Mucosa of gallbladder (tissue), 1 donor: ENCODE results near the gene SIAE. TPM values are rescaled to one million over a fixed set of nuclear protein-coding genes. Genes with fewer than 3 reads are reported as not detected.
A peak's percentile ranks its signal among the peaks of the same experiment; 100 is the strongest.

Source experiments
- DNase-seq: peaks from one replicate; pipeline ENCODE4 v3.0.0-alpha.2; 2020; ENCODE audit warnings: low spot score
- total RNA-seq: library from RNA; stranded (reverse); gene quantifications from one replicate; pipeline ENCODE4 v1.2.1, GENCODE V29; 2021
- donor health status: DM: no; HTN: no; CAD: no.

SIAE gene, protein sequence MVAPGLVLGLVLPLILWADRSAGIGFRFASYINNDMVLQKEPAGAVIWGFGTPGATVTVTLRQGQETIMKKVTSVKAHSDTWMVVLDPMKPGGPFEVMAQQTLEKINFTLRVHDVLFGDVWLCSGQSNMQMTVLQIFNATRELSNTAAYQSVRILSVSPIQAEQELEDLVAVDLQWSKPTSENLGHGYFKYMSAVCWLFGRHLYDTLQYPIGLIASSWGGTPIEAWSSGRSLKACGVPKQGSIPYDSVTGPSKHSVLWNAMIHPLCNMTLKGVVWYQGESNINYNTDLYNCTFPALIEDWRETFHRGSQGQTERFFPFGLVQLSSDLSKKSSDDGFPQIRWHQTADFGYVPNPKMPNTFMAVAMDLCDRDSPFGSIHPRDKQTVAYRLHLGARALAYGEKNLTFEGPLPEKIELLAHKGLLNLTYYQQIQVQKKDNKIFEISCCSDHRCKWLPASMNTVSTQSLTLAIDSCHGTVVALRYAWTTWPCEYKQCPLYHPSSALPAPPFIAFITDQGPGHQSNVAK
- total RNA-seq: 33.1 TPM

DNA sequence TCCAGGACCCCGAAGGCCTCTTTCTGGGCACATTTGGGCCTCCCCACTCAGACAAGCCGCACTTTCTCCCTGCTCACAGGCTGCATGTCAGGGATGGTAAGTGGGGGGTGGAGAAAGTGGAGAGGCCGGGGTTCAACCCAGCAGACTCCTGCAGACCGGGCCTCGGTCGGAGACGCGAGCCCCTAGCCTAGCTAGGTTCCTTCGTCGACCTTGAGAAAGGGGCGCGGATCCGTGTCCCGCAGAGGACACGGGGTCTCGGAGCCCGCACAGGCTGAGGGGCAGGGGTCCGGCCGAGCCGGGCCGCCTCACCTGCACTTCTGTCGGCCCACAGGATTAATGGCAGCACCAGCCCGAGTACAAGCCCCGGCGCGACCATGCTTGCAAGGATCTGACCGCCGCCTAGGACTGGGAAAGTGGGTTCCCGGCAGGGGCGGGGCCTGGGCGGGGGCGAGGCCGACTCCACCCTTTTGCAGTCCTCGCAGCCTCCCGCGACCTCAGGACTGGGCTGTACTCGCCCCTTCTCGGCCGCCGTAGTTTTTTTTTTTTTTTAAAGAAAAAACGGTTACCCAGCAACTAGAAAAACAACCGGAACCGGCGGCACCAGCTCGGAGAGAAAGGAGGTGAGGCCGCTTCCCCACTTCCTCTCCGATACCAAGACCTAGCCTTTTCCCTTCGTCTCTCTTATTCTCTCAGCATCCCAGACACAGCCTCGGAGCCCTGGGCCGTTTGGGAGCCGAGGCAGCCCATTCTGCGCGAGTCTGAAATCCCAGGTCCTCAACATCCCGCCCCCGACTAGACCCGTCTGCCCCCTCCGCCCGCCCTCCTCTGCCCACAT, at the start of gene SIAE, which contains the start of gene SPA17:
Gene SIAE, minus strand, starts transcription at position 407 of the 835 bp plus-strand sequence. Its CDS starts 31 bp downstream, at position 376.
Gene SPA17, plus strand, starts transcription at position 572 of the 835 bp plus-strand sequence. CDS start 1,361 bp downstream, outside the sequence.
- peak; percentile 90 for DNase-seq

DNA sequence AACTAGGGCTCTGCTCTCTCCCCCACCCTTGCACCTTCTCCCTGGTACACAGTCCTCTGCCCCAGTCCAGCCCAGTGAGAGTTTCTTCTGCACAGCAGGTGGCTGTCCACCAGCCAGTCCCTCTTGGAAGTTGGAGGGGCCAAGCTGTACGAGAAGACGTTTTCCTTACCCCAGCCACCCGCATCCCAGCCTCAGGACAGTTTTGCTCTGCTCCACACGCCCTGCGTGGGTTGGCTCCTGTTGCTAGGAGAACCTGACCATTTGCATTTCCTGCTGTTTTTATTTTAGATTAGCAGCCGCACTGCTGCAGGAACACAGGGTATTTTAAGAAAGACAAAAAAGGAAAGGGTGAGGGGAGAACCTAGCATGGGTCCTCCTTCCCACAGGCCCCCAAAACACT, 48.6 kb upstream of the SIAE start:
- DNase-seq: no peak

DNA sequence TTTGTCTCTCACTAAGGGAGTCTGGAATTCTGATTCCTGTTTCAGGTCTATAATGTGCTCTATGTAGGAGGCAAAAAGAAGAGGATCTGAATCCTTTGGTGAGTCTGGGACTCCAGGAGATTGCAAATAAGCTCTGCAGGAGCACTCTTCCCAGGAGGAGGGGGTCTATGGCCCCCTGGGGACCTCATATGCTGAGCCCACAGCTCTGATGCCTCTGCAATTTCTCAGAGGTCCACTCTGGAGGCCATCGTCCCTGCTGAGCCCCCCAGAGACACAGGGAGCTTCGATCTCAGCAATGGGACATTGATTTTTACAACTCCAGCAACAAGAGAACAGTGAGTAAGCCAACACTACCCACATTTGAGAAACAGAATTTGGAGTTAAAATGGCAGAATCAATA, 46.0 kb upstream of the SIAE start:
- DNase-seq: no peak

DNA sequence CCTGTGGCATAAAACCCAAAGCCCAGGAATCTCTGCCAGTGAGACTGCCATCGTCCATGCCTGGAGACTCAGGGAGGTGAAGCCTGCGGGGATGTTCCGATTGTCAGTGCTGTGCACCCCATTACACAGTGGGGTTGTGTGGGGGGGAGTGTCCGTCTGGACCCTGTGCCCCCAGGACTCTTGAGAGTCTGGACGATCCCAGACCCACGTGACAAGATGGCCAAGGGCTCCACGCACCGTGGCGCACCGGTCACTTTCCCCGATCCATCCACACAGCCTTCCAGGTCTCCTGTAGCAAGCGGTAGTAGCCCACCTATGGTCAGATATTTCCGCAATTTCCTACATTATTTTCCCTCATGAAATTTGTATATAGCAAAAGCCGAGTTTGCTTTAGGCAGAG, 45.3 kb upstream of the SIAE start:
- no peak for DNase-seq

DNA sequence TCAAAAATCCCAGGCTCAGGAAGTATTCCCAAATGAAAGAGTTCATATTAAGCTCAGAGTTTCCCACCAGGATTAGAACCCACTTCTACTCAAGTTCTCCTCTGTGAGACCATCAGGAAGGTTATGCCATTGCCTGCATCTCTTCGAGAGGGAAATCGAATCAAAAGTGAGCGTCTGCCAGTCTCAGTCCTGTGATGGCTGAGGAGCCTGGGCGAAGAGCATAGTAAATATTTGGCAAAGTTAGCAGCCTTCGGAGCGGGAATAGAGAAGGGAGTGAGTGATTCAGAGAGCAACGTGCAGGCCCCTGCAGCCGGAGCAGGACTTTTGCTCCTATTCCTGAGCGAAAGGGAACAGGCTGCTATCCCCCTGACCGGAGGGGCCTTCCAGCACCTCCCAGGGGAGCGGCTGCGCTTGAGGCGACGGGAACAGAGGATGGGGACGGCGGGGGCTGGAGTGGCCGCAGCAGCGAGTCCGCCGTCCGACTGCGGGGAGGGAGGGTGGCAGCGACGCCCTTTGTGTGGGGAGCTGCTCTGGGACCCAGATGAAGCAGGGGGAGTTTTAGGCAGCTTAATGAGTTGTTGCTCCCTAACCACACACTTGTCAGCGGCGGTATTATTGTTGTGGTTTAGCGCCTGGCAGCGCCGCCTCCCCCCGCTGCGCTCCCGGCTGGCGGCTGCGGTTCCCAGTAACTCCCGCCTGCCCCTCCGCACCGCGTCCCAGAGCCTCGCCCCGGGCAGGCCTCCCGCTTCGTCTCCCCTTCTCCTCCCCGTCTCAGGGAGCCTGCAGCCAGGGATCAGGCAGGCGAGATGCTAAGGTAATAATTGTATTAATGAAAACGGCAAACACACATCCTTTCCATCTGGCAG, 44.5 kb upstream of the SIAE start:
- no peak for DNase-seq

DNA sequence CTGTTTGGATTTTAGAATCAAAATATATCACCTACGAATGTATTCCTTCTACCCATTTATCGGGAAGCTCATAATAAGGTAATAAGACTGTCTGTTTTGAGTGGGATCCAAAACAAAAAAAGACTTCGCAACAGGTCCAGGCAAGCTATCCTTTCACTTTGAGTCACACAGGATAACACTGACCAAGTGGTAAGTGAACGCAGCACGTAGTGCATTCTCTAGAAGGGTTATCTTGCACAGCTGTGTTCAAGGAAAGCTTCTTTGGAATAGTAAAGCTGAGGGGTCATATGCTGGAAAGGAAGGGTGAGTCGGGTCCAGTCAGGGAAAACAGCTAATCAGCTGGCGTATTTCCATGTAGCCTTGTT, 43.9 kb upstream of the SIAE start:
- DNase-seq: no peak

DNA sequence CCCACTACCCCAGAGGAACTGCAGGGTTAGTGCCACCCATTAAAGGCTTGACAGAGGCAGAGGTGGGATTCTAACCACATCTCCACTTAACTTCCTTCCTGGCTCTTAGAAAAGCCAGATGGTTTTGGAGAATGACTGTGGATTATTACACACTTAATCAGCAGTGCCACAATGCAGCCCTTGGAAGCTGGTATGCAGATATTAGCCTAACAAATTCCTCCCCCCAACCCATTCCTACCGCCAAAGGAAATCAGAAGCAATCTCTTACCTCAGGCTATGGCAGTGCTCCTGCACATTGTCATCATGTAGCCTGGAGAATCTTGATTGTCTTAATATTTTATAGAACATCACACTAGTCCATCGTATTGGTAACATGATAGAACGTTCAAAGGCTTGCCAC, 43.1 kb upstream of the SIAE start:
- DNase-seq: no peak

DNA sequence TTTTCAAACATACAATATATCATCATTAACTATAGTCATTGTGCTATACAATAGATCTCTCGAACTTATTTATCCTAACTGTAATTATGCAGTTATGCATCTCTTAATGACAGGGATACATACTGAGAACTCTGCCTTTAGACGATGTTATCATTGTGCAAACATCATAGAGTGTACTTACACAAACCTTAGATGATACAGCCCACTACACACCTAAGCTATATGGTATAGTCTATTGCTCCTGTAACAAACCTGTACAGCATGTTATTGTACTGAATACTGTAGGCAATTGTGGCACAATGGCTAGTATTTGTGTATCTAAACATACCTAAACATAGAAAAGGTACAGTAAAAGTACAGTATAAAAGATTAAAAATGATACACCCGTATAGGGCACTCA, 38.9 kb upstream of the SIAE start:
- no peak for DNase-seq

DNA sequence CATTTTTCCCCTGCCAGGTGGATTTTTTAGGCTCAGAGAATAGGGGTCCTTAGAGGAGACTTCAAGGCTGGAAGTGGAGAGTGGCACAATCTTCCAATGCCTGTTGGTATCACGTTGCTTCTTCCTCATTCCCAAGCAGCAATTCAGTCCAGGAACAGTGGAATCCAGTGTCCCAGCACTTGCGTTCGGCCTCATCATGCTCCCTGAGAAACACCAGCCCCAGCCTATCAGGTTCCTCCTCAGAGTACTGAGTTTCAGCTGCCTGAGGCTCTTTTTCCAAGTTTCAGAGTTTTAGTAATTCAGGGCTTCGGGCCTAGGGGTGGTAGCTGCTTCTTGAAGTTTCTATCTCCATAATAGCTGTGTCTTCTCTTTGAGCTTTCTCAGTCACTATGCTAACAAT, 34.3 kb upstream of the SIAE start:
- DNase-seq: no peak

DNA sequence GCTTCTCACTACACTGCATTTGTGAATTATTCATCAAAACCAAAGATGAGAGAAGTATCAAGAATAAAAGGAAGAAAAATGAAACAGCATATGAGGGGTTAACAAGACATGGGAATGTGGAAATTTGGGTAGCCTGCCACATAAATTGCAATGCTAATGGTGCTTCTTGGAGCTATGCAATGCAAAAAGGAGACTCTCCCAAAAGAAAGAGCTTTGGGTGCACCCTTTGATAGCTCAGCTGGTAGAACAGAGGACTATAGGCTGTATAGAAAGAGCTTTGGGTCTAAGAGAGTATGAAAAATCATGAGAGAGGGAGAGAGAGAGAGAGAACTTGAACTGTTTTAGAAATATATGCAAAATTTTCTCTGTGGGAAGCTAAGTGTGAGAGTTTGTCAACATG, 26.5 kb upstream of the SIAE start:
- no peak for DNase-seq

DNA sequence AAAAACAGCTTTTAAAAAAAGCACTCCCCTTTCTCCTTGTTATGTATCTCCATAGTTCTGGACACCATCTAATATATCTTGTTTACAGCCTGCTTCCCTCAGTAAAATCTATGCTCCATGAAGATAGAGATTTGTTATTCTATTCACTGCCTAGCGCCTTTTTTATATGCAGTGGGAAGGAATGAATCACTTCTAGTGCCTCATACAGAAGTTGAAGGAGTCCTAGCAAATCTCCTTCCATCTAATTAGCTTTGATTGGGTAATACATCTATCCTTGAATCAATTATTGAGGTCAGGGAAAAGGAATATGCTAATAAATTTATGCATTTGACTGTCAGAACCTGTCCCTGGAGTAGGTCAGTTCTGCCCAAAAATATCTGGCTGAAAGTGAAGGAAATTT, 26.0 kb upstream of the SIAE start:
- no peak for DNase-seq

DNA sequence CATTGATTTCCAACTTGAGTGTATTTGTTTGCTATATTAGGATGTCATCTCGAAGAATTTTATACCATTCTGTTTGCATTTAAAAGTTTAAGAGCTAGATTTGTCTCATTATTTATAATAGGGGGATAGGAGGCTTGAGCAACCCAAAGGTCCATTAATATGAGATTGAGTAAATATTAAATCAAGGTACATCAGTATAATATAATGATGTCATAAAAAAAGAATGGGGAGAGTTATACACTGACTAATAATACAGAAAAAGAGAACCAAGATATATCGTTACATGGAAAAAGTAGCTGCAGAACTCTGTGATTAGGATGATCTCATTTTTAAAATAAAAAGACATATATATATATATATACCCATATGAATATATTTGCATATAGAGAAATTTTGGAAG, 19.6 kb upstream of the SIAE start:
- DNase-seq: no peak

DNA sequence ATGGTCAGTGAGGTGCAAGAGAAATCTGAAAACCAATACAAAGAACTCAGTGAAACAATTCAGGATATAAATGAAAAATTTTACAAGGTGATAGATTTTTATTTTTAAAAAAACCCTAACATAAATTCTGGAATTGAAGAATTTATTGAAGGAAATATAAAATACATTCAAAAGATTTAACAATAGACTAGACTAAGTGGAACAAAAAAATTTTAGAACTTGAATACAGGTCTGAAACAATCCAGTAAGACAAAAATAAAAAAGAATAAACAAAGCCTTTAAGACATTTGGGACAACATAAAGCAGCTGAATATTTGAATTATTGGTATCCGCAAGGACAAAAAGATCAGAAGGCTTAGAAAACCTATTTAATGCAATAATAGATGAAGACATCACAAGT, 8.9 kb upstream of the SIAE start:
- no peak for DNase-seq

DNA sequence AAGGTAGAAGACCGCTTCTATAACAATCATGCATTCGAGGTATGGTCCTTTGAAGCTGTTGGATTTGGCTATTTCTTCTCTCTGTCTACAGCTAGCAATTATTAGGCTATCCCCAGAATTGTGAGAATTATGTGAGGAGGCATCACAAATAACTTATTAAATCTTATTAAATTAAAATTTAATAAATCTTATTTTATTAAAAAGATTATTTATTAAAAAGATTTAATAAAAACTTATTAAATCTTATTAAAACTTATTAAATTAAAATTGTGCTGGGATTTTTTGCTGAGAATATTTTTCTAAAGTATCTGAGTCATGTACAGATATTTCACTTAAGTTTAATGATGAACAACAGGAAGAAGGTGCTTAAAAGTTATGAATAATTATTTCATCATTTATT, 7.9 kb upstream of the SIAE start:
- no peak for DNase-seq

DNA sequence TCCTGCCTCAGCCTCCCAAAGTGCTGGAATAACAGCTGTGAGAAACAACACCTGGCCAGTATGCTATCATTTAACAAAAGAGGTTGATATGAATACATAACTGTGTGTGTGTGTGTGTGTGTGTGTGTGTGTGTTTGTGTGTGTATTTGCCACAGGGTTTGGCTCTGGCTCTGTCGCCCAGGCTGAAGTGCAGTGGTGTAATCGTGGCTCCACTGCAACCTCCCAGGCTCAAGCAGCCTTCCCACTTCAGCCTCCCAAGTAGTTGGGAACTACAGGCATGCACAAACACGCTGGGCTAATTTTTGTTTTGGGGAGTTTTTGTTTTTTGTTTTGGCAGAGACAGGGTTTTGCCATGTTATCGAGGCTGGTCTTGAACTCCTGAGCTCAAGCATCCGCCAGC, 4.9 kb upstream of the SIAE start:
- DNase-seq: no peak

DNA sequence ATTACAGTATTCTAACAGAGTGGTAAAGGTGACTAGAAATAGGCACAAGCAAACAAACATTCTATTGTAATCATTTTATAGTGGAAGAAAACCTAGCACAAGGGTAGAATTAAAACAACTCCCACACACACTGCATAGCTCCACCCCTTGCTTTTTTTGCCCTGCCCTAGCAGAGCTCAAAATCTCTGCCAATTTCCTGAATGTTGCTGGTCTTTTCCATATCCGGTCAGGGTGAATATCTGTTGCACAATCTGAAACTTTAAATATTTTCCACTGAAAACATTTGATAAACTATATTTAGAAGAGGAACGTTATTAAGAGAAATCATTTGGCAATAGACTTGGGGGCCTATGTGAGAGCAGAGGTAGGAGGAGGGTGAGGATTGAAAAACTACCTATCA, 2.8 kb upstream of the SIAE start:
- no peak for DNase-seq

DNA sequence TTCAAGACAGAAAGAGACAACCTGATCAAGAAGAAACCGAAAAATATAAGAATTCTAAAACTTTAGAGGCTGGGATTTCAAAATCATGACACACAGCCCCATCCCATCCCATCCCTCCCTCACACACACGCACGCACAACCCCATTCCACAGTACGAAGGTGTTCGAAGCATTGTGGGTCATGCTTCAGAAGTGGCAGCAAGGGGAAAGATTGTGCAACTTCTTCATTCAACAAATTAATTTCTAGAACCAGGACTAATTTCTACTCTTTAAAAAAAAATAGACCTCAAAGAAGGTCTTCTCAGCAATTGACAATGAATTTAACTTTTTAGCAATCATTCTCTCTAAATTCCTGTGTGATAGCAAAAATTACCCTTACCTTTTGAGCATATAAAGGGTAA, 1.0 kb upstream of the SIAE start:
- no peak for DNase-seq

DNA sequence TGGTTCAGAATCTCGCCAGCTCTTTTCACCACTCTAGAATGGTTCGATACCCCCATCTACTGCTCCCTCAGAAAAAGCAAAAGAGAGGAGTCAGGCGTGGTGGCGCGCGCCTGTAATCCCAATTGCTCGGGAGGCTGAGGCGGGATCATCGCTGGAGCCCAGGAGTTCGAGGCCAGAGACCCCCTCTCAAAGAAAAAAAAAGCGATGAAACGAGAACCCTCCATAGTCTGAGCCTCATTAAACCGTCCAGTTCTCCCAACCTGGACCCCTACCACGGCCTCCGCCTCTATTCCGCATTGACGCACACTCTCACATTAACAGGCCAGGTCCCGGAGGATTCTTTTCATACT, 604 bp upstream of the SIAE start:
- no peak for DNase-seq

DNA sequence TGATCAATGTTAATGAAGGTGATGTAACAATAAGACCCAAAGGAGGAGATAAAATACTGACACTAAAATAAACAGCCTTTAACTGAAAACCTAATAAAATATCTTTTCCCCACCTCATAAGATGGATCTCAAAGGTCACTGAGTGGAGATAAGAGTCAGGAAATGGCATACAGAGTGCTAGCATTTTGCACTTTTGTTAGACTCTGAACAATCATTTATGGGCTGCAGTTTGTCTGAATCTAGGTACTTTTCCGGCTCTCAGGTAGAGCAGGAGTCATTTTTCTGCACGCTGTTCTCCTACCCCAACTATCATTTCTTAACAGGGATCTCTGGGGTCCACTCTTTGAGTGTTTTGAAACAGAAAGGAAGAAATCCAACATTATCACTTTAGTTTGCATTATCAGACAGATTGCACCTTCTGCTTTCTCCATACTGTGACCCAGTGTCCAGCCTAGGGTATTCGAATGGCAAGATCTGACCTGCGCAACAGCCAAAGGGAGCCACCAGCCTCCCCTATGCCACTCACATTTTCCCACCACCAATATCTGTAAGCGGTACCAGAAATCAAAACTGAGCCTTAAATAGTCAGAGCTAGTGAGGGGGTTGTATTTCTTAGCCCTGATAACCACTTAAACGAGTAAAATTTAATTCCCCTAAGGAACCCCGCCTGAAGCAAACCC, 863 bp downstream of the SIAE start:
- no peak for DNase-seq

DNA sequence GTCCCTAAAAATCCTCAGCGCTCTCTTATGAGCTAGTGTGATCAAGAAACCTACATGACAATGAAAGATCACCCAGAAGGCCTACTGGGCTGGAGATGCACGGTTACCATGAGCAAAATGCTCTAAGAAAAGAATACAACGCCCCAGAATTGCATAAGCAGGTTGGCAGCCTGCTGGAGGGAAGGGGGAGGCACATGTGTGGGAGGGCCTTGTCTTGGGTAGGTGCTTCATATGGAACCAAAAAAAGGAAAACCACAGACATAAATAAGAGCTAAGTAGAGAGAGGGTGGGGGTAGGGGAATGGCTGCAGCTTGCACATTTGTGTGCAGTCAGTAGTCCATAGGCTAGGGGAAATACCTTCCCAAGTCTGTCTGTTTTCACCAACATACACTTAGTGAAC, 2.8 kb downstream of the SIAE start:
- DNase-seq: no peak

DNA sequence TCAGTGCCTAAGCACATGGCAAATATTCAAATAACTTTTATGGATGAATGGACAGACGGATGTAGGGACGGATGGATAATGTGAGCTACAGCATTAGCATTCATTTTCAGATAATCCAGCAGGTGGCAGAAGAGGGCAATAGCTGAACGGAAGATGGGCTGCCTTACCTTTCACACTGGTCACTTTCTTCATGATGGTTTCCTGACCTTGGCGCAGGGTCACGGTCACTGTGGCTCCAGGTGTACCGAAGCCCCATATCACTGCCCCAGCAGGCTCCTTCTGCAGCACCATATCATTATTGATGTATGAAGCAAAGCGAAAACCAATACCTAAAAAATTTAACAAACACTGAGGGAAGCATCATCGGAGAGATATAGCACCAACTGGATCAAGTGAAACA, 4.3 kb downstream of the SIAE start:
- DNase-seq: peak; percentile 51
